ENCODE results near the gene TXNRD1.

Gene TXNRD1

DNA sequence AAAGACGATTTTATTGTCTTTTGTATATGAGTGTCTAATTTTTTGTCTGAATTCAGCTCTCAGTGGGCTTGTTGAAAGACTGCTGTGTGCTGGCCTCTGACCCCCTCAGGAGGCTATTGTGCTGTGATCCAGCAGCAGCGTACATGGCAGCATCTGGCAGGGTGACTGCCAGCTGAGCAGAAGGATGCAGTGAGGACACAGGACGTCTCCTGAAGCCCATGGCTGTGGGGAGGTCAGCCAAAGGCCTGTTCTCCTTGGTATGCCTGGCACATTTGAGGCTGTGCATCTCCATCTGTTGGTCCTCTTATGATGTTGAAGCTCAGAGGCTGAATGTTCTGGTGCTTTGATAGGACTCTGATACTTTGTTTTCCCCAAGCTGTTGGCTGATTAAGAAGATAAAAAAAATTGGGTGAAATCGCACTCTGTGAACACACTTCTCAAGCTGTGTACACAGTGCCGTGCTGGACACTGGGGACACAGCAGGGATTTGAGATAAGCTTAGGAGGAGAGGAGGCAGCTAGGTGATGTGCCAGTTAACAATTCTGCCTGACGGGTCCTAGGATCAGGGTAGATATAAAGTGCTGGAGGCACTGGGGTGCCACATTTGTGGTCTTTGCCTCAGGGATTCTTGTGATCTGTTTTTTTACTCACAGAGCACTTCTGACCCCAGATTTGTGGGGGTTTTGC lies 125.5 kb downstream of the TXNRD1 start:
- TF ChIP-seq, protein P1, sequence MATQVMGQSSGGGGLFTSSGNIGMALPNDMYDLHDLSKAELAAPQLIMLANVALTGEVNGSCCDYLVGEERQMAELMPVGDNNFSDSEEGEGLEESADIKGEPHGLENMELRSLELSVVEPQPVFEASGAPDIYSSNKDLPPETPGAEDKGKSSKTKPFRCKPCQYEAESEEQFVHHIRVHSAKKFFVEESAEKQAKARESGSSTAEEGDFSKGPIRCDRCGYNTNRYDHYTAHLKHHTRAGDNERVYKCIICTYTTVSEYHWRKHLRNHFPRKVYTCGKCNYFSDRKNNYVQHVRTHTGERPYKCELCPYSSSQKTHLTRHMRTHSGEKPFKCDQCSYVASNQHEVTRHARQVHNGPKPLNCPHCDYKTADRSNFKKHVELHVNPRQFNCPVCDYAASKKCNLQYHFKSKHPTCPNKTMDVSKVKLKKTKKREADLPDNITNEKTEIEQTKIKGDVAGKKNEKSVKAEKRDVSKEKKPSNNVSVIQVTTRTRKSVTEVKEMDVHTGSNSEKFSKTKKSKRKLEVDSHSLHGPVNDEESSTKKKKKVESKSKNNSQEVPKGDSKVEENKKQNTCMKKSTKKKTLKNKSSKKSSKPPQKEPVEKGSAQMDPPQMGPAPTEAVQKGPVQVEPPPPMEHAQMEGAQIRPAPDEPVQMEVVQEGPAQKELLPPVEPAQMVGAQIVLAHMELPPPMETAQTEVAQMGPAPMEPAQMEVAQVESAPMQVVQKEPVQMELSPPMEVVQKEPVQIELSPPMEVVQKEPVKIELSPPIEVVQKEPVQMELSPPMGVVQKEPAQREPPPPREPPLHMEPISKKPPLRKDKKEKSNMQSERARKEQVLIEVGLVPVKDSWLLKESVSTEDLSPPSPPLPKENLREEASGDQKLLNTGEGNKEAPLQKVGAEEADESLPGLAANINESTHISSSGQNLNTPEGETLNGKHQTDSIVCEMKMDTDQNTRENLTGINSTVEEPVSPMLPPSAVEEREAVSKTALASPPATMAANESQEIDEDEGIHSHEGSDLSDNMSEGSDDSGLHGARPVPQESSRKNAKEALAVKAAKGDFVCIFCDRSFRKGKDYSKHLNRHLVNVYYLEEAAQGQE (IDR thresholded peaks at IDR 0.05; ENCODE audit: insufficient read depth in 1 of 2, low read depth in 2 of 2, low read length in 2 of 2) = no peak
- TF ChIP-seq SIN3A (IDR thresholded peaks at IDR 0.05; ENCODE audit: borderline replicate concordance, insufficient read depth, low read length) (no peak), POLR2AphosphoS5 (IDR thresholded peaks at IDR 0.05; ENCODE audit: low read depth, low read length) (no peak), TAF1 (IDR thresholded peaks at IDR 0.05; ENCODE audit: borderline replicate concordance, insufficient read depth, low read length) (no peak), FOXP2 (optimal IDR thresholded peaks at IDR 0.05; ENCODE audit: borderline replicate concordance, extremely low read depth, extremely low read length, insufficient read depth) (no peak)

DNA sequence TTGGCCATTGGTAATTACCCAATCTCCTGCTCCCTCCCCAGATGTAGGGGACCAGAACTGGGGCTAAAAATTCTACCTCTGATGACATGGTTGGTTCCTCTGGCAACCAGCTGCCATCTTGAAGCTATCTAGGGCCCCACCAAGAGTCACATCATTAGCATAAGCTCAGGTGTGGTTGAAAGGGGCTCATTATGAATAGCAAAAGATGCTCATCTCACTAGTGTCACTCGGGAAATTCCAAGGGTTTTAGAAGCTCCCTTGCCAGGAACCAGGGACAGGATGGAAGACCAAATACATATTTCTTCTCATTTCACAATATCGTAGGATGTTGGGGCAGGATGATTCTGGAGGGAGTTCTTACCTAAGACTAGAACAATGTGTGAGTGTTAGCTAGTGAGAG lies 126.6 kb downstream of the TXNRD1 start:
- TF ChIP-seq FOXP2 (optimal IDR thresholded peaks at IDR 0.05; ENCODE audit: borderline replicate concordance, extremely low read depth, extremely low read length, insufficient read depth) (no peak), POLR2AphosphoS5 (IDR thresholded peaks at IDR 0.05; ENCODE audit: low read depth, low read length) (no peak), TAF1 (IDR thresholded peaks at IDR 0.05; ENCODE audit: borderline replicate concordance, insufficient read depth, low read length) (no peak), SIN3A (IDR thresholded peaks at IDR 0.05; ENCODE audit: borderline replicate concordance, insufficient read depth, low read length) (no peak)
- TF ChIP-seq, protein P1 (IDR thresholded peaks at IDR 0.05; ENCODE audit: insufficient read depth in 1 of 2, low read depth in 2 of 2, low read length in 2 of 2) = no peak

DNA sequence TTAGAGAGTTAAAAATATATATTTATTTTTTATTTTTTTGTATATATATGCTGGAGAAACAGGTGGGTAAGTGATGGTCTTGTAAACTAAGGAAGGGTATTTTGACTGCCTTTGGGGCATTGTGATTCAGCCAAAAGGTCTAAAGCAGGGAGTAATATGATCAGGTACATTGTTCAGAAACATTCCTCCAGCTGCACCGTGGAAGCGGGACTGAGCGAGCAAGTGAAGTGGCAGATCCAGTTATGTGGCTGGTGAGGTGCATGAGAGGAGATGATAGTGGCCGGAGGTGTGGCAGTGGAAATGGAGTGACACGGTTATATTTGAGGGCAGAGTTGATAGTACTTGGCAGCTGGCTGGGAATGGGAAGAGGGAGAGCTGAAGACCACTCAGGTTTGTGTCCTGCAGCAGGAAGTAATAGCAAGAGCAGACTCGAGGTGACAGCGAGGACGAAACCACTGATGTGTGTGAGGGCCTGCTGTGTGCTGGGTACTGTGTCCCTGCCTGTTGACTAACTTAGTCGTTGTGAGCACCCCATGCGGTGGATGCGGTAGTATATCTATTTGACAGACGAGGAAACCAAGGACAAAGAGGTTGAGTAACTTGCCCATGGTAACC lies 127.2 kb downstream of the TXNRD1 start:
- TF ChIP-seq FOXP2 (optimal IDR thresholded peaks at IDR 0.05; ENCODE audit: borderline replicate concordance, extremely low read depth, extremely low read length, insufficient read depth) (no peak), POLR2AphosphoS5 (IDR thresholded peaks at IDR 0.05; ENCODE audit: low read depth, low read length) (no peak), TAF1 (IDR thresholded peaks at IDR 0.05; ENCODE audit: borderline replicate concordance, insufficient read depth, low read length) (no peak), SIN3A (IDR thresholded peaks at IDR 0.05; ENCODE audit: borderline replicate concordance, insufficient read depth, low read length) (no peak)
- TF ChIP-seq, protein P1 (IDR thresholded peaks at IDR 0.05; ENCODE audit: insufficient read depth in 1 of 2, low read depth in 2 of 2, low read length in 2 of 2) = no peak

DNA sequence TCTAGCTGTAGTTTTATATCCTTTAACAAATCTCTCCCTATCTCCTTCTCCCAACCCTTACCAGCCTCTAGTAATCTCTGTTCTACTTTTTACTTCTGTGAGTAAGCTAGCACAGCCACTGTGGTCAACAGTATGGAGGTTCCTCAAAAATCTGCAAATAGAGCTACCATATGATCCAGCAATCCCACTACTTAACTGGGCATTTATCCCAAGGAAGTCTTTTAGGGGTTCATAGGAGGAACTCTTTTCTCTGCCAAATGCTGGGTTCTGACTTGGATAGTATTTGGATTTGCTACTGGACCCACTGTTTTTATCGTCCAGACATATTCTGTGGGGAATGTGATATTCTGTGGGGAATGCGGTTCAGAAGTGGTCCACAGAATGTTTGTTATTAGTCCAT lies 129.1 kb downstream of the TXNRD1 start:
- TF ChIP-seq TAF1 (IDR thresholded peaks at IDR 0.05; ENCODE audit: borderline replicate concordance, insufficient read depth, low read length) = no peak
- TF ChIP-seq, protein P1 (IDR thresholded peaks at IDR 0.05; ENCODE audit: insufficient read depth in 1 of 2, low read depth in 2 of 2, low read length in 2 of 2) = no peak
- TF ChIP-seq POLR2AphosphoS5 (IDR thresholded peaks at IDR 0.05; ENCODE audit: low read depth, low read length) = no peak
- no peak for TF ChIP-seq SIN3A (IDR thresholded peaks at IDR 0.05; ENCODE audit: borderline replicate concordance, insufficient read depth, low read length)
- no peak for TF ChIP-seq FOXP2 (optimal IDR thresholded peaks at IDR 0.05; ENCODE audit: borderline replicate concordance, extremely low read depth, extremely low read length, insufficient read depth)

Data from PFSK-1 (cell line).